Astrocyte (in vitro differentiated cells and primary cell): ENCODE measurements around the gene RPGRIP1L.

ENCODE experiments used
- CTCF ChIP-seq: IDR thresholded peaks from 2 replicates; pipeline ENCODE4 v1.5.1; 2011; ENCODE audit warnings: low read depth, mild to moderate bottlenecking, inconsistent platforms, low read length, moderate library complexity; ENCODE audit not compliant: insufficient read depth
- EZH2 ChIP-seq: IDR thresholded peaks from 2 replicates; pipeline ENCODE4 v1.6.1; 2012; ENCODE audit warnings: mild to moderate bottlenecking, low read length, inconsistent platforms; ENCODE audit not compliant: insufficient read depth

- no peak for TF ChIP-seq CTCF
- no peak for TF ChIP-seq EZH2
Observed at GRCh38 chr16:53712065-53712464, 8.4 kb upstream of the RPGRIP1L start.
